GM23338 (cell line): ENCODE data around the gene ORC3.
"Not testable (repeated sequence)": the region's sequence is repeated elsewhere in the genome, so short reads cannot be mapped to it uniquely, and the experiment has no call there.

ENCODE experiments used
- CREB1 ChIP-seq: fragments of 250-450 bp; sonication (Bioruptor Pico); IDR thresholded peaks from 2 replicates; pipeline ENCODE4 v1.5.0; 2020; ENCODE audit warnings: low read depth, mild to moderate bottlenecking, moderate library complexity
- CTCF ChIP-seq, 2 experiments: fragments of 200-600 bp in 1 of 2; sonication (generic) in 1 of 2; conservative IDR thresholded peaks; 2 replicates each; pipeline versions ENCODE4 v1.5.1 to v1.6.1; 2016 to 2017; ENCODE audit warnings: antibody characterized with exemption in 2 of 2, low read depth in 2 of 2, mild to moderate bottlenecking in 2 of 2, moderate library complexity in 1 of 2
- ETS1 ChIP-seq: IDR thresholded peaks from 2 replicates; pipeline ENCODE4 v1.6.1; 2016; ENCODE audit warnings: antibody characterized with exemption
- EZH2 ChIP-seq: fragments of 200-600 bp; sonication (generic); IDR thresholded peaks from one replicate; pipeline ENCODE4 v1.8.0; 2017; ENCODE audit warnings: antibody characterized with exemption, mild to moderate bottlenecking, low read depth; ENCODE audit not compliant: unreplicated experiment
- EZH2phosphoT487 ChIP-seq: fragments of 200-600 bp; sonication (generic); IDR thresholded peaks from one replicate; pipeline ENCODE4 v1.8.1; 2018; ENCODE audit warnings: antibody characterized with exemption; ENCODE audit not compliant: unreplicated experiment
- JUNB ChIP-seq: IDR thresholded peaks from one replicate; pipeline ENCODE4 v1.6.1; 2016; ENCODE audit warnings: antibody characterized with exemption; ENCODE audit not compliant: unreplicated experiment
- NANOG ChIP-seq: IDR thresholded peaks from 2 replicates; pipeline ENCODE4 v1.6.1; 2016; ENCODE audit warnings: antibody characterized with exemption, borderline replicate concordance
- POLR2AphosphoS5 ChIP-seq: IDR thresholded peaks from 2 replicates; pipeline ENCODE4 v1.6.1; 2016; ENCODE audit warnings: antibody characterized with exemption, low read depth
- REST ChIP-seq: IDR thresholded peaks from one replicate; pipeline ENCODE4 v1.6.1; 2018; ENCODE audit warnings: antibody characterized with exemption; ENCODE audit not compliant: unreplicated experiment
- STAT1 ChIP-seq: IDR thresholded peaks from one replicate; pipeline ENCODE4 v1.6.1; 2016; ENCODE audit warnings: antibody characterized with exemption; ENCODE audit not compliant: unreplicated experiment
- ZNF114 ChIP-seq: fragments of 250-450 bp; sonication (Bioruptor Pico); IDR thresholded peaks from 2 replicates; pipeline ENCODE4 v1.5.0; 2020; ENCODE audit warnings: mild to moderate bottlenecking, moderate library complexity
- ZNF331 ChIP-seq: fragments of 250-450 bp; sonication (Bioruptor Pico); IDR thresholded peaks from 2 replicates; pipeline ENCODE4 v1.5.0; 2020; ENCODE audit warnings: low read depth, mild to moderate bottlenecking, moderate library complexity

- TF ChIP-seq POLR2AphosphoS5; CTCF (conservative IDR thresholded peaks at IDR 0.05; ENCODE audit: low read depth in 2 of 2); REST; ZNF114 (CRISPR knock-in tag); EZH2; JUNB; CREB1 (CRISPR knock-in tag); EZH2phosphoT487; NANOG; ZNF331; ETS1; STAT1: not testable (repeated sequence)
Measured at GRCh38 chr6:87703039-87703438, 113.1 kb downstream of the ORC3 start.
